NCI-H128 (cell line): ENCODE measurements around the gene DENR.

Experiments used
- DNase-seq: peaks from one replicate; lab custom pipeline; 2025; ENCODE audit not compliant: unreplicated experiment; lab: John Stamatoyannopoulos, UW

DENR gene

GRCh38 chr12:122813310-122813713, 60.7 kb downstream of the DENR start:
- DNase-seq, result no peak

- no peak for DNase-seq
Measured at GRCh38 chr12:122819209-122819785, 66.7 kb downstream of the DENR start.

- no peak for DNase-seq
Measured at GRCh38 chr12:122820138-122820537, 67.5 kb downstream of the DENR start.
